HEK293T (cell line): ENCODE results near the gene CLN5.

Experiments used
- CTCF ChIA-PET: fragments of 350-600 bp; formaldehyde crosslinking; extraction: SDS; loops from one replicate; lab custom pipeline; 2021; ENCODE audit warnings: antibody characterized with exemption, inconsistent platforms; lab: Yijun Ruan, JAX
- POLR2A ChIA-PET: fragments of 350-600 bp; formaldehyde crosslinking; extraction: SDS; loops from one replicate; lab custom pipeline; 2020; ENCODE audit warnings: antibody characterized with exemption, inconsistent platforms; lab: Yijun Ruan, JAX
- DNase-seq: peaks from one replicate; pipeline ENCODE4 v3.0.0; 2012; ENCODE audit warnings: mixed read lengths; ENCODE audit errors: extremely low spot score
- ARNT ChIP-seq: fragments of 450-650 bp; IDR thresholded peaks from 2 replicates; pipeline ENCODE4 v1.6.1; 2017; ENCODE audit warnings: mild to moderate bottlenecking
- BHLHE40 ChIP-seq: fragments of 450-650 bp; IDR thresholded peaks from 2 replicates; pipeline ENCODE4 v1.6.1; 2016; ENCODE audit warnings: mild to moderate bottlenecking, moderate library complexity, borderline replicate concordance
- CTBP1 ChIP-seq: fragments of 450-650 bp; IDR thresholded peaks from 2 replicates; pipeline ENCODE4 v1.6.1; 2016; ENCODE audit warnings: borderline replicate concordance
- ELF4 ChIP-seq: fragments of 450-650 bp; IDR thresholded peaks from 2 replicates; pipeline ENCODE4 v1.6.1; 2017; ENCODE audit warnings: antibody characterized with exemption
- FOXA1 ChIP-seq: fragments of 450-650 bp; IDR thresholded peaks from 2 replicates; pipeline ENCODE4 v1.6.1; 2016; ENCODE audit warnings: mild to moderate bottlenecking
- FOXK2 ChIP-seq: fragments of 450-650 bp; IDR thresholded peaks from 2 replicates; pipeline ENCODE4 v1.6.1; 2016; ENCODE audit warnings: mild to moderate bottlenecking
- FOXM1 ChIP-seq: fragments of 450-650 bp; IDR thresholded peaks from 2 replicates; pipeline ENCODE4 v1.6.1; 2017; ENCODE audit warnings: mild to moderate bottlenecking, borderline replicate concordance
- HDGF ChIP-seq: fragments of 450-650 bp; IDR thresholded peaks from 2 replicates; pipeline ENCODE4 v1.6.1; 2017; ENCODE audit warnings: antibody characterized with exemption, borderline replicate concordance
- LEF1 ChIP-seq: fragments of 450-650 bp; IDR thresholded peaks from 2 replicates; pipeline ENCODE4 v1.6.1; 2017; ENCODE audit warnings: mild to moderate bottlenecking, borderline replicate concordance
- NFRKB ChIP-seq: fragments of 450-650 bp; IDR thresholded peaks from 2 replicates; pipeline ENCODE4 v1.6.1; 2016; ENCODE audit warnings: mild to moderate bottlenecking, moderate library complexity
- PKNOX1 ChIP-seq: fragments of 450-650 bp; IDR thresholded peaks from 2 replicates; pipeline ENCODE4 v1.6.1; 2016
- SP1 ChIP-seq: fragments of 450-650 bp; IDR thresholded peaks from 2 replicates; pipeline ENCODE4 v1.6.1; 2017
- SUZ12 ChIP-seq: fragments of 450-650 bp; IDR thresholded peaks from 2 replicates; pipeline ENCODE4 v1.6.1; 2016; ENCODE audit warnings: mild to moderate bottlenecking
- TARDBP ChIP-seq: fragments of 450-650 bp; IDR thresholded peaks from 2 replicates; pipeline ENCODE4 v1.6.1; 2016
- ZNF384 ChIP-seq: fragments of 450-650 bp; IDR thresholded peaks from 2 replicates; pipeline ENCODE4 v1.6.1; 2016

The CLN5 gene

GRCh38 chr13:77013853-77014542, 22.1 kb downstream of the CLN5 start:
- no peak for DNase-seq
- ChIA-PET POLR2A (interaction anchor here (1.2 to 1.5 kb wide), 2 partner anchors 12 kb away, joined by 4 read pairs; no protein-coding TSS in a partner anchor), CTCF (interaction anchor here (1.2 to 1.6 kb wide), 2 partner anchors 12 to 463 kb away, joined by 3 to 6 read pairs; no protein-coding TSS in a partner anchor)
- TF ChIP-seq BHLHE40 (no peak), SP1 (no peak), CTBP1 (no peak), ELF4 (no peak), HDGF (no peak), TARDBP (no peak), ZNF384 (no peak), LEF1 (no peak), FOXM1 (no peak), FOXK2 (no peak), SUZ12 (no peak), PKNOX1 (no peak)

- TF ChIP-seq TARDBP (no peak), PKNOX1 (no peak), HDGF (no peak)
- ChIA-PET POLR2A (interaction anchor here (1.5 kb wide), 1 partner anchor 11 kb away, joined by 4 read pairs; no protein-coding TSS in a partner anchor), CTCF (interaction anchor here (0.6 to 1.6 kb wide), 3 partner anchors 14 to 1110 kb away, joined by 3 to 6 read pairs (median 5); no protein-coding TSS in a partner anchor)
- no peak for DNase-seq
Observed at GRCh38 chr13:77014906-77015685, 23.2 kb downstream of the CLN5 start.

GRCh38 chr13:77016251-77016812, 24.5 kb downstream of the CLN5 start:
- POLR2A ChIA-PET = interaction anchor here (0.9 to 1.9 kb wide), 2 partner anchors 10 to 16 kb away, joined by 5 to 9 read pairs; partner anchors contain the start of gene FBXL3
- no peak for DNase-seq
- no peak for TF ChIP-seq SUZ12
- no peak for TF ChIP-seq FOXM1
- no peak for TF ChIP-seq ZNF384
- TF ChIP-seq TARDBP = no peak
- no peak for TF ChIP-seq ELF4
- TF ChIP-seq CTBP1 = no peak
- no peak for TF ChIP-seq PKNOX1
- CTCF ChIA-PET = interaction anchor here (0.6 to 1.9 kb wide), 8 partner anchors 11 to 1355 kb away, joined by 3 to 5 read pairs (median 3); partner anchors contain the start of gene FBXL3

GRCh38 chr13:77016888-77017623, 25.2 kb downstream of the CLN5 start:
- CTCF ChIA-PET = interaction anchor here (0.5 to 1.9 kb wide), 4 partner anchors 8 to 133 kb away, joined by 3 to 5 read pairs (median 3); partner anchors contain the start of gene FBXL3

GRCh38 chr13:77019756-77020155, 27.9 kb downstream of the CLN5 start:
- no peak for TF ChIP-seq SUZ12
- no peak for TF ChIP-seq ARNT
- no peak for TF ChIP-seq CTBP1
- TF ChIP-seq FOXM1 = no peak
- no peak for TF ChIP-seq FOXA1
- no peak for TF ChIP-seq ELF4
- no peak for TF ChIP-seq NFRKB
- ChIA-PET POLR2A (no interaction called here), CTCF (interaction anchor here (0.6 kb wide), 1 partner anchor 8 kb away, joined by 5 read pairs; no protein-coding TSS in a partner anchor)
- DNase-seq = no peak

More at GRCh38 chr13:77016888-77017623, 25.2 kb downstream of the CLN5 start:
- POLR2A ChIA-PET = interaction anchor here (0.9 to 1.9 kb wide), 2 partner anchors 9 to 17 kb away, joined by 5 to 9 read pairs; partner anchors contain the start of gene FBXL3
- DNase-seq = no peak
- TF ChIP-seq FOXK2 (no peak), TARDBP (no peak), ZNF384 (no peak), NFRKB (no peak), SUZ12 (no peak), PKNOX1 (no peak), ELF4 (no peak; the same call in 1 of the 2 replicates), SP1 (no peak)
